ENCODE results near the gene HMGN4.
"Not testable (repeated sequence)": the region's sequence is repeated elsewhere in the genome, so short reads cannot be mapped to it uniquely, and the experiment has no call there.

Gene HMGN4

DNA sequence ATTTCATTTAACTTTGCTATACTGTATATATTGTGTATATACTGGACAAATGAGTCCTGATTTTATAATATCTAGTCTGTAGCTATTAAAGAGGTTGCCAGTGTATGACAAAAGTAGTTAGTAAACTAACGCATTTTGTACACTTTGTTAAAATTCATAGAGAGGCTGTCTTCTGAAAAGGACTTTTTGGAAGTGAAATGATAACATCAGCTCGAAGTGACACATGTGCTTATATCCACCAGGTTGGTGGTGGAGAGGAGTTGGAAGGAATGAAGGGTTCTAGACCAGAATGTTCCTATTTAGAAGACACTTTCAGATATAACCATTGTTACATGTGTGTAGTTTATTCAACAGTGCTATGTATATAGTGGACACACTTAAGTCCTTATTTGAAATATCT is 13.9 kb upstream of the HMGN4 start:
- DNase-seq, result not testable (repeated sequence)

DNA sequence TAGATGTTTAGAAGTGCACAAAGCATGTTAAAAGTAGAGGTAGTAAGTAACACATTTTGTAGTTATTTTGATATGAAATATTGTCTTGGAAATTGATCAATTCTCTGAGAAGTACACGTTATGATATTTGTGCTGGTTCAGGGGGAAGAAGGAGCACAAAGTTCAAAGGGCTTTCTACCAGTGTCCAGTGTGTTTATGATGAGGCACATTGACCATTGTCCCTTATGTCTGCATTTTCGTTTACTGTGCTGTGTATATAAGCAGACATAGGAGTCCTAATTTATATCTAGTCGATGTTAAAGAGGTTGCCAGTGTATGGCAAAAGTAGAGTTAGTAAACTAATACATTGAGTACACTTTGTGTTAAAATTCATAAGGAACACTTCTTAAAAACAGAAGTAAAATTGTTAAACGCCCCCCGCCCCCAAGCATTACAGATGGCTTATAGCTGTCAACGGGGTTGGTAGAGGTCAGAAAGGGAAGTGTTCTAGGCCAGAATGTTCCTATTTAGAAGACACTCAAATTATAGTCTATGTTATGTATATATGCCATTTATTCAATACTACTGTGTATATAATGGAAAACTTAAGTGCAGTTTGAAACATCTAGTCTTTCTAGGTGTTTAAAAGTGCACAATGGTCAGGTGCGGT is 13.3 kb upstream of the HMGN4 start:
- DNase-seq, result no peak

DNA sequence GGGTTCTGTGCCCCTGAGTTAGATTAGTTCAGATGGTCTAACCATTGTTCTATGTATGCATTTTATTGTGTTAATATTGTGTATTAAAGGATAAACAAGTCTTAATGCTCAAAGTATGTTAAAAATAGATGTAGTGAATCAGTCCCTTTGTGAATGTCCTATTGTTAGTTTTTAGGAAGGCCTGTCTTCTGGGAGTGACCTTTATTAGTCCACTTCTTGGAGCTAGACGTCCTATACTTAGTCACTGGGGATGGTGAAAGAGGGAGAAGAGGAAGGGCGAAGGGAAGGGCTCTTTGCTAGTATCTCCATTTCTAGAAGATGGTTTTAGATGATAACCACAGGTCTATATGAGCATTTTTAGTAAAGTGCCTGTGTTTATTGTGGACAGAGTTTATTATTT is 12.3 kb upstream of the HMGN4 start:
- DNase-seq, result no peak

DNA sequence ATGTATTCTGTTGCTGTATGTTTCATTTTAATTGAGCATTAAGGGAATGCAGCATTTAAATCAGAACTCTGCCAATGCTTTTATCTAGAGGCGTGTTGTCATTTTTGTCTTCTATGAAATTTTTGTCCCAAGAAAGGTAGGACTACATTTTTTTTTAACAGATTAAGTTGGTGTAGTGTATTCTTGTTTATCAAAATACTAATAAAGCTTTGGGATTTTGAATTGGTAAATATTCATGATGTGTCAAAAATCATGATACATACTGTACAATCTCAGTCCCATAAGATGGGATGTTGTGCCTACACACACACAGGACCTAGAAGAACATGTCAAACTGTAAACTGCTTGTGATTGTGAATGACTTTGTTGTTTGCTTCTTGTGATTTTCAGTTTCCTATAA is 11.2 kb upstream of the HMGN4 start:
- no peak for DNase-seq

DNA sequence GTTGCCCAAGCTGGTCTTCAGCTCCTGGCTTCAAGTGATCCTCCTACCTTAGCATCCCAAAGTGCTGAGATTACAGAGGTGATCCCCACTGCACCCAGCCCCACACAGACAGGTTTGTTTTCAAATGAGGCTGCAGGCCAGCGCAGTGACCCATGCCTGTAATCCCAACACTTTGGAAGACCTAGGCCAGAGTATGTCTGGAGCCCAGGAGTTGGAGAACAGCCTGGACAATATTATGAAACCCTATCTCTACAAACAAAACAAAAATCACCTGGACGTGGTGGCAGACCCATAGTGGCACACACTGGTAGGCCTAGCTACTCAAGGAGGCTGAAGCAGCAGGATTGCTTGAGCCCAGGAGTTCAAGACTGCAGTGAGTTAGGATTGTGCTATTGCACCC is 8.0 kb upstream of the HMGN4 start:
- DNase-seq, result no peak

DNA sequence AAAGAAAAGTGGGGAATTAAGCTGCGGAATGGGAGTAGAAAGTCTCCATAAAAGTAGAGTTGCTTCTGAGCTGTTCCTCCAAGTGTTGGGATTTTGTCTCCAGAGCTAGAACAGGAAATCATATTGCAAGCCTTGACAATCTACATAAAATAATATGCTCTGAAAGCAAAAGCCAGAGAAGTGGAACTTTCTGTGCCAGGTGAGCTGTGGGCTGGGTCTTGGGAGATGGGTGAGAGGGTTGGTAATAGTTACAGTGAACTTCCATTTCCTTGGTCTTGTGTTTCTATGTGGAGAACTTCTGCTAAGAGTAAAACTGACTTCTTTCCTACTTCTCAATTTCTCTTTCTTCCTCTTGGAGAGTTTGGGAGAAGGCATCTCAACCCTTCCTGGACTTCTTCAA is 6.3 kb upstream of the HMGN4 start:
- DNase-seq, result no peak

DNA sequence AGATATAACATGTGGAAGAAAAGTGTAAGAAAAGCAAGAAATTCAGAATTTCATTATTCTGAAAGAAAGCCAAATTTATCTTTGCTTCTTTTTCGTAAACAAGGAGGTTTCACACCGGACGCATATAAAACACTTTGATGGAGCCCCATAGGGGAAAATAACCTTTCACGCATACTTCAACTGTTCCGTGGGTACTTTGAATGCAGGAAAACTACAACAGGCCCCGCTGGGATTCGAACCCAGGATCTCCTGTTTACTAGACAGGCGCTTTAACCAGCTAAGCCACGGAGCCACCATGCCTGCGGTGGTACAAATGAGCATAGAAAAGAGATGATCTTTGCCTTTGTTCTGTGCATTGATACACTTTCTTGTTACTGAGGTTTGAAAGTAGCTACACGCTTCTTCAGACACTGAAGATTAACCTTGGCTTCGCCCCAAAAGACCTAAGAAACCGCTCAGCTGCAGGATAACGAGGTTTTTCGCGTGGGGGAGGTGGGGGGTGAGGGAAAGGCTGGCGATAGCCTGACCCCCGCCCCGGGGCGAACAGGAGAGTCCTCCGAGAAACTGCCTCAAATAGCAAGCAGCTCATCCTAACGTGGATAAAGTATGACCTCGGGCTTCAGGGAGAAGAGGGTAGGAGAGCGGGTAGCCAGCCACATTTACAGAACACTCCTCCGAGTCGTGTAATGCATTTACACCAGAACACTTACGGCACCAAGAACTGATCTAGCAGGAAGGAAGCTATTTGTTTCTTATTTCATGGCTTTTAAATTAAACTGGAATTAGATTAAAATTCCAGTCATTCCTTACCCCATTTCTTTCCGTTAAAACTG is 5.3 kb upstream of the HMGN4 start:
- peak; percentile 81 for DNase-seq

DNA sequence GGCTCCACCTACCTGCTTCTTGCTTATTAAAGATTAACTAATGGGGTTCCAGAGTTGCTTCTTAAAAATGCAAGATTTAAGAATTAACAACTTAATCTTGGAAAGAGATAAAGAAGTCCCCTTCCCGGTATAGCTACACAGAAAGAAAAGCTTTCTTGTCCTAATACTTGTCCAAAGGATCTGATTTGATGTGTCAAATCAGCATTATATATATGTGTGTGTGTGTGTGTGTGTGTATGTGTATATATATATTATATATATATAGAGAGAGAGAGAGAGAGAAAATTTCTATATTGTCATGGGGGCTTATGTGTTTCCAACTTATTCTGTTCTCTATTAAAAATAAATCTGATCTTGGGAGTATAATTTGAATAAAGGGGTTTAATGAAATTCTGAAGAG is 4.6 kb upstream of the HMGN4 start:
- no peak for DNase-seq

DNA sequence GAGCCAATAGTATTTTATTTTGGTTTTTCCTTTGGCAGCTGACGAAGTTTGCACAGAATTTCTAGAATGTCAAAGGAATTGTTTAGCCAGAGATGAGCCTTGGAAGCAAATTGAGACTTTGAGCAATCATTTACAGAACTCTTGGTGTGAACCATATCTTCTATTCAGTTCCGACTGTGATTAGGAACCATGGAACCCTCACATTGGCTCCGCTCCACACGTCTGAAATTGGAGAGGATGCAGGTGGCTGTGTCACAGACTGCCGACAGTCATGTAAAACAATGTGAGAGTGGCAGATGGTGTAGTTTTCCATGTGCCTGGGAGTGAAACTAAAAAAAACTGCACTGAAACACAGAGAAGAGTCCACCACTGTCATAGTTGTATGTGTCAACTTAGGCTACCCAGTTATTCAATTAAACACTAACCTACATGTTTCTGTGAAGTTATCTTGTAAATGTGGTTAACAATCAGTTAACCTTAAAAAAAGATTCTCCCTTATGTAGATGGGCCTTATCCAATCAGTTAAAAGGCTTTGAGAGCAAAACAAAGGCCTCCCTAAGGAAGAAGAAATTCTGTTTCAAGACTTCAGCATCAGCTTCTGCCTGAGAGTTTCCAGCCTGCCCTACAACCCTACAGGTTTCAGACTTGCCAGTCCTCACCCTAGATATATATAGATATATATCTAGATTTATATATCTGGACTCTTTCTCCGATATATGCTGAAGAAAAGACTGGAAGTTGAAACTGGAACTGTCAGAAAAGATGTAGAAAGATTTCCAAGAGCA is 3.3 kb upstream of the HMGN4 start:
- DNase-seq, result no peak

DNA sequence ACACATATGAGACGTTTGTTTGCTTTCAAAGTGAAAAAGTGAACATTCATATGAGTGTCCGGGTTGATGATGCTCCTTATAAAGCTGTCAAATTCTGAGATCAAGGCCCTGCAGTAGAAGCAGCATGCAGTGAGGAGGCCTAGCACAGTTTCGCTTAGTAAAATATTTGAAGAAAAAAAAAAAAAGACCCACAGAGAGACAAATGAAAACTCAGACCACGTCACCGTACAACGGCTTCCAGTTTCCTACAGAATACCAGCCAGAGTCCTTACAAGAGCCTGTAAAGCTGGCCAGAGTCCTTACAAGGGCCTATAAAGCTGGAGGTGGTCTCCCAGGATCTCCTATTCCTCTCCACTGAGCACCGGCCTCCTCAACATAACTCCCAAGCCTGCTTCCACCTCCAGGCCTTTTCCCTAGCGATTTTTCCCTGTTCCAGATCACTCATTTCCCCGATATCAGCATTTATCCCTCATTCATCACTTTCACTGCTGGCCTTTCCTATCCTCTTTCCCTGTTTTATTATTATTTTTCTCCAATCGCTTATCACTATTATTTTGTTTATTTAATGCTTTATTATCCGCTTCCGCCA is 1.5 kb upstream of the HMGN4 start:
- DNase-seq, result peak; percentile 32

DNA sequence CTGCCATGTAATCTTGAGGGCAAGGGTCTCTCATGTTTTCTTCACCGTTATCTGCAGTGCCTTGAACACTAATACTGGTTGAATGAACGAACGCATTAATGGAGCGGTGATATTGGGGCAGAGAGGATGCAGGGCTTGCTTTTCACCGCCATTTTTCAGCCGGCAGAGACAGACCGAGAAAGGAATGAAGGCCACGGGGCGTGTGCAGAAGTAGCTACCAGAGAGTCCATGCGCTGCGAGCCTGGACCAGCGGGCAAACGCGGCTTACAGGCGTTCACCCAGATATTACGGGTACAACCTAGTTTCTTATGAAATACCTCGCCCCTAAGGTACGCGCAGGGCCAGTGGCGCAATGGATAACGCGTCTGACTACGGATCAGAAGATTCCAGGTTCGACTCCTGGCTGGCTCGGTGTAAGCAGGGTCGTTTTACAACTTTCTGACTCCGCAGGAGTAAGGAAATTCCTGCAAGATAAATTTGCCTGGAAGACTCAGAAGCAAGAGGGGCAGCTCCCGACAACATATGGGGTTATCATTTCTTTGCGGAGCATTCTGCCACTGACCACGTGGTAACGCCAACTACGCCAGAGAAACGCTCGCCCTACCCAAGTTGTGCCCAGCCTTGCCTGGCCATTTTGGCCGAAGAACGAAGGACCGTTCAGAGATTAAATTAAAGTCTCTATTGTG is 863 bp upstream of the HMGN4 start:
- peak; percentile 84 for DNase-seq

DNA sequence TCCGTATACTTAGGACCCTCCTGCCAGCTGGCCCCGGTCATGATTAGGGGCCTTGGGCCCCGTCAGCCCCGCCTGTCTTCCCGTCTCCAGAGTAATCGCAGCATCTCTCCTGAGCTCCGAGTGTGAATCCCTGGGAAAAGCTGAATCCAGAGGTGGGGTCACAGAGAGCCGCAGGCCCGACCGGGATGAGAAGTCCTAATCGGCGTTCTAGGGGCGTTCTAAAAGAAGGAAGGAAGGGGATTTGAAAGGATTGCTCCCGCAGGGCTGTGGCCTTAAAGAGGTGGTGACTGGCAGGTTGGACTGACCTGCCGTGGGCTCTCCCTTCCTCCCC is 371 bp downstream of the HMGN4 start:
- DNase-seq, result peak; percentile 36

DNA sequence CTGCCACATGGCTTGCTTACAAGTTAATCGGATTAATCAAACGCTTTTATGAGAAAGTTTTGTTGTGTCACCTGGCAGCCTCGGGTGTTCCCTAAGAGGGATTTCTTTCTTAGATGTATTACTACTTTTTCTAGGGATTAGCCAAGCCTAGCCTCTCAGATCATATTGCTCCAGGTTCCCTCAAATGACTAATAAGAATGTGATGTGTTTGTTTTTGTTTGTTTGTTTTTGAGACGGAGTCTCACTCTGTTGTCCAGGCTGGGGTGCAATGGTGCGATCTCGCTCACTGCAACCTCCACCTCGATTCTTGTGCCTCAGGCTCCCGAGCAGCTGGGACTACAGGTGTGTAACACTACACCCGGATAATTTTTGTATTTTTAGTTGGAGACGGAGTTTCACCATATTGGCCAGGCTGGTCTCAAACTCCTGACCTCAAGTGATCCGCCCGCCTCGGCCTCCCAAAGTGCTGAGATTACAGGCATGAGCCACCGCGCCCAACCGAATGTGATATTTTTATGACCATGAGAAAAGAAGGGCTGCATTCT is 977 bp downstream of the HMGN4 start:
- DNase-seq, result no peak

DNA sequence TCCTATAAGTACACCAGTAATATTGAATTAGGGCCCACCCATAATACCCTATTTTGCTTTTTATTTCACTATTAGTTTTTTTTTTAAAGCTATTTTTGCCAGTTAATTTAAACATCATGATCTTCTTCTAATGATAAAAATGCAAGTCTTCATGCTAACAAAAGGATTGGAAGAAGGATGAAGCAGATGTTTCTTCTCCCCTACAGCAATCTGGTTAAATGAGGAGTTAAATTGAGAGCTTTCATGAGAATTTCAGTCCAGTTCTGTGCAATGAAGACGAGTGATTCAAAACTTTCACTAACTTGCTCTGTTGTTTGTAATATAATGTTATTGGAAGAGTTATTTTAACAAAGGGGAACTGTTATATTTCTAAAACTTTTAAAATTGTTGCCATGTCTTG is 3.4 kb downstream of the HMGN4 start:
- DNase-seq, result no peak

DNA sequence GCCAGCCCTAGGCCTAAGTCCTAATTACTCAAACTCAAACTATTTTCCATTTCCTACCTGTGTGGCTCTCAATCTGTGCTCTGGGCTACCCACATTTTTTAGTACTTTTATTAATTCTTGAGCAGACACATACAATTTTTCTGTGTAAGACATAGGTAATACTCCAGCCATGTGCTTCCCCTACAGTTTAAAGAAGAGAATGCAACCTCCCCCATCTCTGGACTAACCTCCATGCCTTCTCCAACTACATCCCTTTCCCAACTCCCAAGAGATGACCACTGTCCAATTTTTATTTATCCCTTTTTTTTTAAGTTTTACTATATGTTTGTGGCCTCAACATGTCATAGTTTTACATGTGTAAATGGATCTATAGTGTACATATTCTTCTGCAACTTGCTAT is 5.8 kb downstream of the HMGN4 start:
- no peak for DNase-seq

DNA sequence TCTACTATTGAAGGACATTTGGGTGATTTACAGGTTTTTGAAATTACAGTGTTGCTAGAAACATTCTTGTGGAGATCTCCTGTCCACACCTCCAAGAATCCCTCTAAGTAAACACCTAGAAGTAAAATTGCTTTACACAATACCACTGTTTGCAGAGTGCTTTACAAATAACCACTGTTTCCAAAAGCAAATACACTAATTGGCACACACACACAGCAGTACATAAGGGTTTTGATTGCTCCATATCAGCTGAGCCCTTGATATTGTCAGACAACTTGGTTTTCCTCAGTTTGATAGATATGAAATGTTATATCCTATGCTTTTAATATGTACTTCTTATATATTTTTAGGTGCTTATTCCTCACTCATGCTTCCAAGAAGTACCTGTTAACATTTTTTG is 6.3 kb downstream of the HMGN4 start:
- no peak for DNase-seq

DNA sequence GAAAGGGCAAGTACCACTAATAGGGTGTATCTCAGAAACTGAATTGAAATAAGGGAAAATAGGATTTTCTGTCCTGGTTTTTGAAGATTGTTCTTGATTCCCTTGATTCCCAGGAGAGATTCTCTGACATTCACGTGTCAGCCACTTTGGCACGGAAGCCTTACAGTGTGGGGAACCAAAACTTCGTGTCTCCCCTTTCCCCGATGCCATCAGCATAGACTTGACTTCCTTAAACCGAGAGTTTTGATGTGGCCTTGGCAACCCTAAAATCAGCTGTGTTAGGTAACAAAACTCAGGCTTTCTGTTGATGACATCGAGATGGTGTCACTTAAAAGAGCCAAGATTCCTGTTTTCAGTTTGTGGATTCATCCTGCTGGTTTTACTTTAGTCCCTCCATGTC is 7.5 kb downstream of the HMGN4 start:
- no peak for DNase-seq

DNA sequence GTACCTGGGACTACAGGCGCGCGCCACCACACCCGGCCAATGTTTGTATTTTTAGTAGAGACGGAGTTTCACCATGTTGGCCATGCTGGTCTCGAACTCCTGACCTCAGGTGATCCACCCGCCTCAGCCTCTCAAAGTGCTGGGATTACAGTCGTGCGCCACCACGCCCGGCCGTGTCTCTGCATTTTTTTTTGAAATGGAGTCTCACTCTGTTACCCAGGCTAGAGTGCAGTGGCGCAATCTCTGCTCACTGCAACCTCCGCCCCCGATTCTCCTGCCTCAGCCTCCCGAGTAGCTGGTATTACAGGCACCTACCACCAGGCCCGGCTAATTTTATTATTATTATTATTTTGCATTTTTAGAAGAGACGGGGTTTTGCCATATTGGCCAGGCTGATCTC is 9.2 kb downstream of the HMGN4 start:
- DNase-seq, result not testable (repeated sequence)

DNA sequence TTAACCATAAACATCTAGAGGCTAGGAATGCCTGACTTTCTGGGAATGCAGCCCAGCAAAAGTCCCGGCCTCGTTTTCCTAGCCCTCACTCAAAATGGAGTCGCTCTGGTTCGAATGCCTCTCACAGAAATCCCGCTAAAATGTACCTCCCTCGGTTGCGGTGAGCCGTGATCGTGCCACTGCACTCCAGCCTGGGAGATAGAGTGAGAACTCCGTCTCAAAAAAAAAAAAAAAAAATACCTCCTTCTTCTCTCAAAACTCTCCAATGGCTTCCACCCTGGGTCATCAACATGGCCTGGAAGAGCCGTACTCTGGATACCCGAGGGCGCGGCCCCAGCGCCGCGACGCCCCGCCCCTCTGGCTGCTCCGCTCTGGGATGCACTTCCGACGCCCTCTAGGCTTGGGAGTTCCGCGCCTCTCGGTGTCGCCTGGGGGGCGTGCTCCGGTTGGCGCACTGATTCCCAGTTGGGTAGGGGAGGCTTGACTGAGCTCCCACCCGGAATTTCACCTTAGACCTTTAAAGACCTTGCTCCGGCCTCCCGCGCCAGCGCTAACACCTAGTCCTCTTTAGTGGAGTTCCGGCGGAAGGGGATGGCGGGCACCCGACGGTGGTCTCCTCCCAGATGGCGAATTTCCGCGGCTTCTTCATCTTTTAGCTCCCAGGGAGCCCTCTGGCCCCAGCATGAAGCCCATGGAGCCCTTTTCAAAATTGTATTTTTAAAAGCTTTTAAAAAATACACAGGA is 12.3 kb downstream of the HMGN4 start:
- DNase-seq, result peak; percentile 37

DNA sequence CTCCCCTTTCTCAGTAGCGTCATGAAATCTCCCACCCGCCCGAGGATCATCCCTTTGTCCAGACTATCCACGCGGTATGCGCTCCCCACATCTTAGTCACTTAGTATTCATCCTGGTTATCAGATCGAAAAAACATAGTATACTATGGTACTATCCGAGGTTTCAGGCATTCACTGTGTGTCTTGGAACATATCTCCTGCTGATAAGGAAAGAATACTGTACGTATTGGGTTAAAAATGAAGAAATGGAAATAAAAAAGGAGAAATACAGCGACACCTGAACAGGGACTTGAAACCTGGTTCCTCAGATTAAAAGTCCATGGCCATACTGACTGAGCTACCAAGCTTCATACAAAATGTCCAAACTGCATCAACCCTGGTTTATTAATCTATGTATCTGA is 14.0 kb downstream of the HMGN4 start:
- DNase-seq, result no peak

DNA sequence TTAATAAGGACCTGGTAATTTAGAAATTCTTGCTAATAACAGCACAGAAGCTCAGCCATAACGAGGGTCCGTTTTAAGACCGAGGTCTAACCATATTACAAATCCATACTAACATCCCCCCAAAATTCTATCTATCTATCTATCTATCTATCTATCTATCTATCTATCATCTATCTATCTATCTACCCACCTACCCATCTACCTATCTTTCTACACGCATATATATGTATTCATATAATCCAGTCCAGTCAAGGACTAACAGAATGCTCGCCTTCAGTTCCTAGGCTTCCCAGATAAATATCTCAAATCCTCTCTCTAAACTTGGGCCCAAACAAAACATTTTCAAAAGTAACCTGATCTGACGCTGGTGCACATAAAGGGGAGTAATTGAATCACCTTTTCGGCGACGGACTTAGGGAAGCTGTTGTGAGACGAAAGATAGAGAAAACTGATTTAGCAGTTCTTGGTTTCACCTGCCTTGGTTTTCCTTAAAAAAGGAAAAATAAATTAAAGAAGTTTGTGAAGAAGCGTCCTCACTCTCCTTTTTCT is 14.5 kb downstream of the HMGN4 start:
- no peak for DNase-seq

DNA sequence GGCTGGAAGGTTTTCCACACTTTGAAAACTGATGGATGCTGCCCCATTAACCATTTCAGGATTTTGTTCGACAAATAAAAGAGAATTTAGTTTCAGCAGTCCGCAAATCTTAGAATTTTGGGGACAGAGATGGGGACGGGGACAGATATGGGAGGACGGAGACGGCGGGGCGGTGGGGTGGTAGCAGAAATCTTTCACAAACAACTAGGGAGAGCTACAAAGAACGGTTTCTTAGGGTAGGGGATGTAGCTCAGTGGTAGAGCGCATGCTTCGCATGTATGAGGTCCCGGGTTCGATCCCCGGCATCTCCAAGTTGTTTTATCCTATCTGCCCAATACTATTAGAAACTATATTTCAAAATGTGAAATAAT is 15.1 kb downstream of the HMGN4 start:
- peak; percentile 63 for DNase-seq

Data from NCI-H1092 treated with DMSO at 0.1 percent for 48 hours (cell line).